ENCODE data around the gene B3GNT2. TPM values are rescaled to one million over a fixed set of nuclear protein-coding genes. Genes with fewer than 3 reads are reported as not detected.

Gene B3GNT2
- total and polyA plus RNA-seq, 9 donors: 6.7 to 20.6 (median 11.2) TPM

DNA sequence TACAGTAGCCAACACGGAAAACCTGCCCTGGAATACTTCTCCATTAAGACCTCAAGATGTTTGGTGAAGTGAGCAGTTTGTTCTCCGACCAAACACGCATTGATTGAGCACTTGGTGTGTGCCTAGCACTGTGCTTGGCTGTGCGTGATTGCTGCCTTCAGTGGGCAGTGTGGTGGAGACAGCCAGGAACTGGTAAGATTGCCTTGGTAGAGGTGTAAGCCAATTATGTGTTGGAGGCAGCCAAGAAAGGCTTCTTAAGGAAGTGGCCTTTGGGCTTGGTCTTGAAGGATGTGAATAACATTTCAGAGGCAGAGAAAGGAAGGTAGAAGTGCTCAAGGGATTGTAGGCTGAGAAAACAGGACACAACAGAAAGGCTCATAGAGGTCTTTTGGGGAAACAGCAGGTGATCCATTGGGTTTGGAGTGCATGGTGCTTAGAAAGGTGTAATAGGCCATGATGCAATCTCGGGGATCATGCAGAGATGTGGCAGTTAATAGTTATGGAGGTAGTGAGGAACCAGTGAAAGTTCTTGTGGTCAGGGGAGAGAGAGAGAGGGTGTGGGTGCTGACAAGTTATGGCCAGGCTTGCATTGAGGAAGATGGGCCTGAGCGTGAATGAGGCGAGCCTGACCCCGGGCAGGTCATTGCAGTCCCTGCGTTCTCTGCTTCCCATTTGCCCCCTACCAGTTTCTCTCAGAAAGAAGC, 6.3 kb downstream of the B3GNT2 start:
- no peak overlapping the region for H3K4me3 ChIP-seq
- H3K27ac ChIP-seq: no peak overlapping the region
- H3K9me3 ChIP-seq: no peaks in the 10 kb centered on the region
- no peaks in the 10 kb centered on the region for H3K27me3 ChIP-seq
- DNase-seq: no peak
- intact Hi-C loops (cut with DNase I): no loop called here
- TF ChIP-seq, protein P1, sequence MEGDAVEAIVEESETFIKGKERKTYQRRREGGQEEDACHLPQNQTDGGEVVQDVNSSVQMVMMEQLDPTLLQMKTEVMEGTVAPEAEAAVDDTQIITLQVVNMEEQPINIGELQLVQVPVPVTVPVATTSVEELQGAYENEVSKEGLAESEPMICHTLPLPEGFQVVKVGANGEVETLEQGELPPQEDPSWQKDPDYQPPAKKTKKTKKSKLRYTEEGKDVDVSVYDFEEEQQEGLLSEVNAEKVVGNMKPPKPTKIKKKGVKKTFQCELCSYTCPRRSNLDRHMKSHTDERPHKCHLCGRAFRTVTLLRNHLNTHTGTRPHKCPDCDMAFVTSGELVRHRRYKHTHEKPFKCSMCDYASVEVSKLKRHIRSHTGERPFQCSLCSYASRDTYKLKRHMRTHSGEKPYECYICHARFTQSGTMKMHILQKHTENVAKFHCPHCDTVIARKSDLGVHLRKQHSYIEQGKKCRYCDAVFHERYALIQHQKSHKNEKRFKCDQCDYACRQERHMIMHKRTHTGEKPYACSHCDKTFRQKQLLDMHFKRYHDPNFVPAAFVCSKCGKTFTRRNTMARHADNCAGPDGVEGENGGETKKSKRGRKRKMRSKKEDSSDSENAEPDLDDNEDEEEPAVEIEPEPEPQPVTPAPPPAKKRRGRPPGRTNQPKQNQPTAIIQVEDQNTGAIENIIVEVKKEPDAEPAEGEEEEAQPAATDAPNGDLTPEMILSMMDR (IDR thresholded peaks at IDR 0.05): no peak
- TF ChIP-seq POLR2A (IDR thresholded peaks at IDR 0.05) (no peak), EP300 (IDR thresholded peaks at IDR 0.05) (no peak)
- H3K4me1 ChIP-seq (ENCODE audit: insufficient read depth): peaks cover 10% of the 10 kb centered on the region
- WGBS, 3 donors: 89 to 96% (median 90%) methylated on average over 9 of the region's 9 CpGs
- no peaks in the 10 kb centered on the region for H3K36me3 ChIP-seq

DNA sequence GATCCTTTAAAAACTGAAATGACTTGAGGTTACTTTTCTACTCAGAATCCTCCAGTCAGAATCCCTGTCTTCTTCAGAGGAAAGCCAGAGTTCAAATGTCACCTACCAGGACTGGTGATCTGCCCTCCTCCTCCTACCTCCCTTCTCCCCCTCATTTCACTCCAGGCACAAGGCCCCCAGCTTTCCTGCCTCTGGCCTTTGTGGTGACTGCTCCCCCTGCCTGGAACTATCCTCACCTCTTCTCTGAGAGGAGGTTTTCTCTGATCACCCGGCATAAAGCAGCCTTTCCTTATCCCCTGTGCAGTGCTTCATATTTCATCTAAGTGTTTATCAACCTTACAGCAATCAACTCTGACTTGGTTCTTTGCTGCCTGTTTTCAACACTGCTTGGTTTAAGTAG, 6.8 kb downstream of the B3GNT2 start:
- intact Hi-C loops (cut with DNase I): no loop called here
- H3K4me1 ChIP-seq (ENCODE audit: insufficient read depth): peaks cover 12% of the 10 kb centered on the region
- H3K9me3 ChIP-seq: no peaks in the 10 kb centered on the region
- 52 to 67% (median 61%) methylated on average over 1 of the region's 1 CpG for WGBS, 3 donors
- DNase-seq: no peak
- no peak overlapping the region for H3K27ac ChIP-seq
- no peaks in the 10 kb centered on the region for H3K27me3 ChIP-seq
- TF ChIP-seq, protein P1 (IDR thresholded peaks at IDR 0.05): no peak
- no peak for TF ChIP-seq POLR2A (IDR thresholded peaks at IDR 0.05)
- TF ChIP-seq EP300 (IDR thresholded peaks at IDR 0.05): no peak
- H3K36me3 ChIP-seq: no peaks in the 10 kb centered on the region
- H3K4me3 ChIP-seq: no peak overlapping the region

DNA sequence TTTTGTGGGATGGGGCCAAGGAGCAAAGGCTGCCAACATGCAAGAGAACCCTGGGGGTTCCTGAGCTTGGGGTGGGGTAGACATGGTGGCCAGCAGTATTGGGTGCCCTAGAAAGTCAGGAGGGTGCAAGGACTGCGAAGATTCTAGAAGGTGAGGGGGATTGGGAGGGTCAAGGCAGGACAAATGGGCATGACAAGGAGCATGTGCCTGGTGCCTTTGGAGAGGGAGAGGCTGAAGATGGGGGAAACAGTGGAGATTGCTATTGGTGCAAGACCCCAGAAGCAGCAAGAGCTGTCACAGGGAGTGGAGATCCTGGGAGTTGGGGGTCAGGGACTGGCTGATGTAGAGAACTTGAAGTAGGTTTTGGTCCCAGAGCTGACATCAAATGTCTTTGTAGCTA, 7.5 kb downstream of the B3GNT2 start:
- Histone ChIP-seq H3K9me3 (no peaks in the 10 kb centered on the region), H3K36me3 (no peaks in the 10 kb centered on the region), H3K27ac (no peak overlapping the region), H3K27me3 (no peaks in the 10 kb centered on the region), H3K4me1 (ENCODE audit: insufficient read depth) (peaks cover 11% of the 10 kb centered on the region), H3K4me3 (no peak overlapping the region)
- DNase-seq: no peak
- TF ChIP-seq EP300 (IDR thresholded peaks at IDR 0.05) (no peak), POLR2A (IDR thresholded peaks at IDR 0.05) (no peak)
- TF ChIP-seq, protein P1 (IDR thresholded peaks at IDR 0.05): no peak
- intact Hi-C loops (cut with DNase I): no loop called here
- 95 to 100% (median 98%) methylated on average over 1 of the region's 1 CpG for WGBS, 3 donors

DNA sequence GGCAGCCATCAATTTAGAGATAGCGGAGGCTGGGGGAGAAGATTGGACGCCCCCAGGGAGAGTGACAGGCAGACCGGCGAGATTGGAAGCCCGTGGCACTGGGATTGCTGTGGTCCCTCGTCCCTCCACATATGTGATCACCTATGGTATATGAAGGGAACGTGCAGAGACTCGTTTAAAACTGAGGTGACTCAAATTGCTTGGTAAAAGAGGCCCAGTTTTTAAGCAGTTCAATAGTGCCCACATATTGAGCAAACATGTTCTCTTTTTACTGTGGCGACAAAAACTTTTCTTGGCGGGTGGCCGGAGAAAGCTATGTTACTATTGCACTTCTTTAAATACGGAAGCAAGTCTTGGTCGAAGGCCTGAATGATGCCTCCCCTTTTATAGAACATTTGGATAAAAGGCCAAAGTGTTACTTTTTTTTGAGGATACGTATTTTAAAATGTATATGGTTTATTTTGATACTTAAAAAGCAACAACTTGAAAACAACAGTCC, 9.1 kb downstream of the B3GNT2 start:
- Histone ChIP-seq H3K27me3 (no peaks in the 10 kb centered on the region), H3K4me1 (ENCODE audit: insufficient read depth) (peaks cover 18% of the 10 kb centered on the region), H3K9me3 (no peaks in the 10 kb centered on the region), H3K4me3 (no peak overlapping the region), H3K27ac (no peak overlapping the region), H3K36me3 (no peaks in the 10 kb centered on the region)
- 86 to 94% (median 91%) methylated on average over 14 of the region's 14 CpGs for WGBS, 3 donors
- intact Hi-C loops (cut with DNase I): no loop called here
- DNase-seq: no peak
- TF ChIP-seq POLR2A (IDR thresholded peaks at IDR 0.05) (no peak), EP300 (IDR thresholded peaks at IDR 0.05) (no peak)
- TF ChIP-seq, protein P1 (IDR thresholded peaks at IDR 0.05): no peak

Data from ovary (tissue), 9 donors.